ENCODE data around the gene FKBP5.
"Not testable (repeated sequence)": the region's sequence is repeated elsewhere in the genome, so short reads cannot be mapped to it uniquely, and the experiment has no call there.

The FKBP5 gene

DNA sequence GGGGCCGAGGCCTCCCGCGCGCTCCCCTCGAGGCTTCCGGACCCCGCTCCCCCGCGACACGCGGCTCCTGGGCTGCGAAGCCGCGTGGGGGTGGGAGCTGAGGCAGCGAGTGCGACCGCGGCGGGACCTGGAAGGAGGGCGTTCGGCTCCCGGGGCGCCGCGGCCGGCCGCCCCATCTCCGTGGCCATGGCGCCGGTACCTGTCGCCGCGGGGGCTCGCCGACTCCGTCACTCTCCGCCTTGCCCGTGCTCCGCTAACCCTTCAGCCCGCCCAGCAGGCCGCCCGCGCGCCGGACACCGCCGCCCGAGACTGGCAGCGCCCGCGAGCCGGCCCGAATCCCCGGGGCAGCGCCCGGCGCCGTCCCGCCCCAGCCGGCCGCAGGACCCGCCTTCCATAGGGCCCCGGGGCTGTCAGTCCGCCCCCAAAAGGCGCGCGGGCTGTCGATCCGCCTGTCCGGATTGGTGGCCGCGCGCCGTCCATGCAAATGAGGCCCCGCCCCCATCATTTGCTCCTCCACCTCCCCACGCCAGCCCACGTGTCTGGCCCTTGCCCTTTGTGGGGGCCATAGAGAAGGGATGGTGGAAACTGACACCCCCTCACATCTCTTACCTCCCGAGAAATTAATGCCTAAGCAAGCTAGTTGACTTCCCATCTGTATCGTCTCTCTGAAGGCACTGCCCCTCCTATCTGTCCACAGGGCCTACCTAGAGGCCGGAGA, at the start of gene FKBP5:
Gene FKBP5 (minus strand): TSS at position 311 of the 718 bp plus-strand sequence. CDS start 46,091 bp downstream, outside the sequence.
- DNase-seq (ENCODE audit: low read depth): peak; percentile 82

DNA sequence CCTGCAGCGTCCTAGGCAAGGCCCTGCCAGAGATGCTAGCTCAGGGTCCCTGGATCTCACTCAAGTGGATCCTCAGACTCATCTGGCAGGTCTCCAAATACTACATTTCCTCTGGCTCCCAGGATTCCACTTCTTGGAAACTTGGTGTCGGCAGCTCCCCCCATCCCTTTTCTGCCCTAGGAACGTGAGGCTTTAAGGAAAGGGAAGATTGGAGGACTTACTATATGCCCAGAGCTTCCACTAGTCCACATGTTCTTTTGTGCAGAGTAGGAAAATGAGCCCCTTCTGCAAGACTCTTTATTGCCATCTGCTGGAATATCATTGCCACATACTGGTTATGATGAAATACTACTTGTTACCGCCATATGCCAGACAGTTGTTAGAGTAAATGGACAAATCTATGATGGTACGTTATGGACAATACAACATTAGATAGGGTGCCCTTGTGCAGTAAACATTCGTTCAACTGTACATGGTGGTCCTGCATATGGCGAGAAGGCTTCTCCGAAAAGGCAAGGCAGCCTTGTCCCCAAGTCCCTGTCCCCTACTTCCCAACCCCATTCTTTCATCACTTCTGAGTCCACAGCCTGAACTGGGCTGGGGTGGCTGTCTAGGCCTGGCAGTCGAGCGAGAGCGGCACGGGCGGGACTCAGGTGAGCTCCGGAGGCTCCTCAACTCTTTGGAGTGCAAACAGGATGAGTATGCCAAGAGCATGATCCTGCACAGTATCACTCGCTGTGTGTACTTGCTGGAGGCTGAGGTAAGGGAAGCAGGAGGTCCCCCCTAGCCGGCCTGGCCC, 48.9 kb upstream of the FKBP5 start:
- no peak for DNase-seq (ENCODE audit: low read depth)

DNA sequence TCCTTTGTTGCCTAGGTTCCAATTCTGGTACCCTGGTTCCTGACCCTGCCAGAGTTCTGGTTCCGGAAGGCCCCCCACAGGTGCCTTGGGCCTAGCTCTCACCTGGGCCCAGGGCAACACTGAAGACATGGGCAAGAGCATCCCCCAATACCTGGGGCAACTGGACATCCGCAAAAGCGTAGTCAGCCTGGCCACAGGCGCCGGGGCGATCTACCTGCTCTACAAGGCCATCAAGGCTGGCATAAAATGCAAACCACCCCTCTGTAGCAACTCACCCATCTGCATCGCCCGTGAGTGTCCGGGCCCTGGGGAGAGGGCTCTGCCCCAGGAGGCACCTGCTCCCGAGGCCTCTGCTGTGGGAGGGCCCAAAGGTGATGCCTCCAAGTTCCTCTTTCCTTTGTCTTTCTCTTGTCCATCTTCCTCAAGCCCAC, 48.3 kb upstream of the FKBP5 start, which contains the start of gene ARMC12:
Gene ARMC12 (plus strand): TSS at position 51 of the 431 bp plus-strand sequence. CDS start 77 bp downstream, at position 128.
- DNase-seq (ENCODE audit: low read depth): no peak

DNA sequence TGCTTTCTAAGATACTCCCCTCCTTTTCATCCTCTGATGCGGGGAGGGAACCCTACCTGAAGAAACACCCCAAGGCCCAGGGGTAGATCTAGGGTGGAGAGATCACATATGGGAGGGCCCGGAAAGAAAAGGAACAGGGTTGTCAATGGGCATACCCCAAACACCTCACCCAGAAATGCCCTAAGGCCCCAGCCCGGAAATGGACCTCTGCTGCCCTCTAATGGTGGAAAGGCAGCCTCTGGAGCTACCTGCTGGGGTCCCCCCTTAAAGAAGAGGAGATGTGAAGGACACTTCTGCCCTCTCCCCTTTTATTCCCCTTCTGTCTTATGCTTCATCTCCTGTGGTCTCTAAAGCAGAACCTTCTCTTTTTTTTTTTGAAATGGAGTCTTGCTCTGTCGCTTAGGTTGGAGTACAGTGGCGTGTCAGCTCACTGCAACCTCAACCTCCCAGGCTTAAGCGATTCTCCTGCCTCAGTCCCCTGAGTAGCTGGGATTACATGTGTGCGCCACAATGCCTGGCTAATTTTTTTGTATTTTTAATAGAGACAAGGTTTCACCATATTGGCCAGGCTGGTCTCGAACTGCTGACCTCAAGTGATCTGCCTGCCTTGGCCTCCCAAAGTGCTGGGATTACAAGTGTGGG, 47.7 kb upstream of the FKBP5 start:
- peak; percentile 69 for DNase-seq (ENCODE audit: low read depth)

DNA sequence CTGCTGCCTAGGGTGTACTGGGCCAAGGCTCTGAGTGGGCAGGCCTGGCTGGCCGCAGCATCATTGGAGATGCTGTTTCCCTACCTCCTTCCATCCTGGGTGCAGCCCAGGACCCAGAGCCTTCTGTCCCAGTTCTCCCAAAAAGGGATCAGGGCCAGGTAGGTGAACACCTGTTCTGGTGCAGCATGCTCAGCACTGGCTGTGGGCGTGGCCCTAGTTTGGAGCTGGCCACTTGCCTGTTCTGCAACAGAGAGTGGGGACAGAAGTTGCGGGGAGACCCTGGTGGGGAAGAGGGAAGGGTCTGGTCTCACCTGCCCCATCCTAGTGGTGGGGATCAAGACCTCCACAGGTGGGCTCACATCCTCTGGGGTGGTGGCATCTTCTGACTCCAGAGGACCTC, 46.7 kb upstream of the FKBP5 start:
- DNase-seq (ENCODE audit: low read depth): no peak

DNA sequence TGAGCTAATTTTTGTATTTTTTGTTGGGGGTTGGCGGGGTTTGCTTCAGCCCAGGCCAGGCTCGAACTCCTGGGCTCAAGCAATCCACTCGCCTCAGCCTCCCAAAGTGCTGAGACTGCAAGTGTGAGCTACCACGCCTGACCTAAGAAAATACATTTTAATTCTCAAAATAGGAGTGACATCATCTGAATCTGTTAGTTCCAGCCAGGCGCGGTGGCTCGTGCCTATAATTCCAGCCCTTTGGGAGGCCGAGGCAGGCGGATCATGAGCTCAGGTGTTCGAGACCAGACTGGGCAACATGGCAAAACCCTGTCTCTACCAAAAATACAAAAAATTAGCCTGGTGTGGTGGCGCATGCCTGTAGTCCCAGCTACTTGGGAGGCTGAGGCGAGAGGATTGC, 45.6 kb upstream of the FKBP5 start:
- not testable (repeated sequence) for DNase-seq (ENCODE audit: low read depth)

DNA sequence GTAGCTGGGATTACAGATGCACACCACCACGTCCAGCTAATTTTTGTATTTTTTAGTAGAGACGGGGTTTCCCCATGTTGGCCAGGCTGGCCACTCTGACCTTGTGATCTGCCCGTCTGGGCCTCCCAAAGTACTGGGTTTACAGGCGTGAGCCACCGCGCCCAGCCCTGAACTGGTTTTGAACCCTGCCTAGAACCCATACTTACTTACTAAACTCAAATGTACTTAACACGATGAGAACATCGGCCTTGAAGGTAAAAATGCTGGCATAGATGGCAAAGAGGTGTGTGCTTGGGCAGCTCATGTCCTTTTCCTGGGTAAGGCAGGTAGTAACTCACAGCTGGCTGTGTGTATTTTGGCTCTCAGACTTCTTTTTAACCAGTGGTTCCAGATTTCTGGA, 44.9 kb upstream of the FKBP5 start:
- DNase-seq (ENCODE audit: low read depth): no peak

DNA sequence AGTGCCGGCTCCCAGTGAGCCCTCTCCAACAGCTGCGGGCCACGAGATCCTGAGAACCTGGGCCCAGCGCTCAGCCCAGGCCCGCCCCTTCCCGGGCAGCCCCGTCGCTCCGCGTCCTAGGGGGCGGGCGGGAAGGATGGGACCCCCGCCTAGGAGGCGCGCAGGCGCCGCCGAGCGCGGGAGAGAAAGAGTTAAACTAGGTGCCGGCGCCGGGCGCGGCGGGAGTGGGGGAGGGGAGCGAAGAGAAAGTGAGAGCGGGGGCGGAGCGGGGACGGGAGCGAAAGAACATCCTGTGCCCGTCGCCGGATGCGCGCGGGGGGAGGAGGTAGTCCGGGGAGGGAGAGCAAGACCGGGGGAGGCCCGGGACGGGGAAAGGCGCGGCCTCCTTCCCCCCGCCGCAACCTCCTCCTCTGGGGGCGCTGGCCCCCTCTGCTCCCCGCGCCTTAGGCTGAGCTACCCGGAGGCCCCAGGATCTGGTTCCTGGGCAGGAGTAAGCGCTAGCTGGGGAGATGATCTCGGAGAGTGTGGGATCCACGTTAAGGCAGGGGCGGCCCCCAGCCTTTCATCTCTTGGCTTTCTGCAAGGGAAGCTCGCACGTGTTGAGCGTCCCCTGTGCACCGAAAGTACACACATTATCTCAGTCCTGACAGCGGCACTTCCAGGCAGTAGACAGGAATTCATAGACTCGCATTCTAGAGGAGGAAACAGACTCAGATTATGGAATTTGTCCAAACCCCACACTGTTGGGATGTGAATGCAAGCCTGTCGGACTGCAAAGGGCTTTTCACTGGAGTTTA, 43.2 kb upstream of the FKBP5 start:
- peak; percentile 90 for DNase-seq (ENCODE audit: low read depth)

DNA sequence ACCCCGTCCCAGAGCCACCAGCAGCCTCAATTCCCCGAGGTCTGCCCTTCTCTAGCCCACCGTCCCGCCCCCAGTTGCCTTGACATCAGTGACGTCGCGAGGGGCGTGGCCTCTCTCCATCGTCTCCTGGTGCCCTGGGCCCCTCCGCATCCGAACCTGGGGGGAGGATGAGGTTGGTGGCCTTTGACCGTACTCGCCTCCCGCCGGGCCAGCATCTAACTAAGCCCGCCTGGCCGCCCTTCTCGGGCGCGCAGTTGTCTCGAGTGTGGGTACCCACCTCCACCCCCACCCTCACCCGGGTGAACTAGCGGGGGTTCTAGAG, 42.7 kb upstream of the FKBP5 start:
- DNase-seq (ENCODE audit: low read depth): peak; percentile 82

DNA sequence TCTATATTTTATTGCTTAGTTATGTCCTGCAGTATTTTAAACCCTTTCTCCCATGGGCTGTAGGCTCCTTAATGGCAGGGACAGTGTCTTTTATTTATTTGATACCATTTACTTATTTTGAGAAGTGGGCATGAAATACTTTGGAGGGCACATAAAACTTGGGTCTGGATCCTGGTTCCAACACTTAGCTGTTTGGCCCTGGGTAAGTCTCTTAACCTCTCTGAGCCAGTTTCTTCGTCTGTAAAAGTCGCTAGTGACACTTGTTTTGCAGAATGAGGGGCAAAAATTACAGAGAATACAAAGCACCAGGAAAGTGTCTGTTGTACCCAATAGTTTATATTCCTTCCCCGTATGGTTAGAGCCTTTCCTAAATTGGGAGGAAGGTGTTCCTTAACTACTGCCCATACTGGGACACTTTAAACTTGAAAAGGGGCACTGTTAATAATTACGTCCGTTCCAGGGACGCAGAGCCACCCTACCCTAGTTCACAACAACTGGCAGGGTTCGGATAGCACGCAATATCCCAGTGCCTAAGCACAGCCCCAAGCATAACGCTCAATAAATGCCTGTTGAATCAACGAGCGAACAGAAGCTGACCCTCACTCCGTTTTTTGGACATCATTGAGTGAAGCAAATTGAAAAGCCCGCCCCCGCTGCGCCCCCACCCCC, 42.2 kb upstream of the FKBP5 start:
- DNase-seq (ENCODE audit: low read depth): no peak

DNA sequence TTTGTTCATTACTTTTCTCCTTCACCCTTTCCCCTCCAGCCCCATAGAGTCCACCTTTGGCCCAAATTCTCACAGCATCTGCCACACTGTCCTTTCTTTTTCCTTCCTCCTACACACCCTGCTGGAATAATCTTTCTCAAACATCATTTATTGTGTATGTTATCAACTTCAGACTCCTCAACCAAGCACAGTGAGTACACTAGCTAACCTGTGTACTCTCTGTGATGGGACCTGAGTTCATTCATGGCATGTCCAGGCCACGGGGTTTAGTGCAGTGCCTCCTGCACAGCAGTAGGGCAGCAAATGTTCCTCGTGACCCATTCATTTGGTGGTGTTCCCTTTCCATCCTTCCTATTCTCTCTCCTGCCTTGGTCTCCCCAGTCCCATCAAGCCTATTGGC, 41.0 kb upstream of the FKBP5 start:
- no peak for DNase-seq (ENCODE audit: low read depth)

DNA sequence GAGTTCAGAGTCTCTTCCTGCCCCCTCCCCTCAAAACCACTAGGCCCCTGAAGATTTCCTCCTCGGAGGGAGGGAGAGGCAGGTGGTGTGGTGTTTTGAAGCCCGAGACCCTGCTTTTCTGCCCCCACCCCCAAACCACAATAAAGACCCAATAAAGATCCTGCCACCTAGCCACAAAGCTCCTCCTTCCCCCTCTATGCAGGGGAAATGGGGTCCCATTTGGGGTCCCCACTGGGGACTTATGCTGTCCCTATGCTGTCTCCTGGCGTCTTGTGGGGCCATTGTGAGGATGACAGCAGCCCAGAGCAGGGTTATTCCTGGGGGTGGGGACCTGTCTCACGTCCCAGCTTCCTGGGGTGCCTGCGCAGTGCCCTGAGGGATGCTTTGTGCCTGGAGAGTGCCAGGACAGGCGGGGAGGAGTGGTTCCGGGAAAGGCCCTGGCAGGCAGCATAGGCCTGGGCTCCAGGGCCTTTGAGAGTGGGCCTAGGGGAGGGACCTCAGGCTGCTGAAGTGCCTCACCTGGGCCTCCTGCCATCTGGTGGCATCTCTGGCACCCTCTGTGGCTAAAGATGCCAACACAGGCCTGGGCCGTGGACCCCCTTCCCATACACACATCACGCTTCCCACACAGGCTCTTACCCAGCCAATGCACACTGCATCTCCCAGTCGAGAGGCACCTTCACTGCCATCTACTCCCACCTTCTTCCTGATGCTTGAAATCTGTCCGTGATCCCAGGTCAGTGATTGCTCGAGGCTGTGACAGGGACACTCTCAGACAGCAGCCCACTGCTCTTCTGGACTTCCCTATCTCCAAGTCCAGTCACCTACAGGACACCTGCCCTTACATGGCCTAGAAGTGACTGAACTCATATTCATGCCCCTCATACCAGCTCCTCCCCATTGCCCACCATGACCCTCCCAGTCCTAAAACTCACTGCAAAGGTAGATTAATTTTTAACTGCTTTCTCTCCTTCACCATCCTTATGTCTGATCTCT, 40.3 kb upstream of the FKBP5 start:
- DNase-seq (ENCODE audit: low read depth): no peak

DNA sequence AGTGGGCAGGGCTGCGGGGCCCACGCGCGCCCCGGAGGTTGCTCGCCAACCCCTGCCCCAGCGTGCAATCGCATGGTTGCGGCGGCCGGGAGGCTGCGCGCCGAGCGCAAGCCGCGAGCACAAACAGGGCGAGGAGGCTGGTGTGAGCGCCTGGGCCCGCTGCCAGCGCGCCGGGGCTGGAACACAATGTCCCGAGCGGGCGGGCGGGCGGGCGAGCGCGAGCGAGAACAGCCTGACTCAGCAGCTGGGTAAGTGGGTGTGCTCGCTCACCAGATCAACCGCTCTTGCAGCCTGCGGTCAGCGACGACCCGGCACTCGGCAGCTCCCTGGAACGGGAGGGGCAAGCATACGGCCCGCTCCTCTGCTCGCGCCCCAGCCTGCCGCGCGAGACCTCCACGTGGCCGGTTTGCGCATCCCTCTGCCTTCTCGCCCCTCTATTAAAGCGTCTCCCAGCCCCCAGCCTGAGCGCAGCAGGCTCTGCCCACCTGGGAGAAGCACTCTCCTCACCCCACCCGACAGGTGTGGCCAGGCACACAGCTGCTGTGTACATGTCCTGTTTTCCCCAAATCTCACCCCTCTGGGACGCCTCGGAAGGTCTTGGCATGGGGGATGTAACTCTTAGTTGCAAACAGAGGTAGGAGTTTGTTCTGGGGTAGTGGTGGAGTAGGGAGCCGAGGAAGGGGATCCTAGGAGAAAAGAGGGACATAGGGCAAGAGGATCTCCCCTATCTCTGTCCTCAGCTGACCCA, 39.4 kb upstream of the FKBP5 start:
- DNase-seq (ENCODE audit: low read depth): peak; percentile 83

DNA sequence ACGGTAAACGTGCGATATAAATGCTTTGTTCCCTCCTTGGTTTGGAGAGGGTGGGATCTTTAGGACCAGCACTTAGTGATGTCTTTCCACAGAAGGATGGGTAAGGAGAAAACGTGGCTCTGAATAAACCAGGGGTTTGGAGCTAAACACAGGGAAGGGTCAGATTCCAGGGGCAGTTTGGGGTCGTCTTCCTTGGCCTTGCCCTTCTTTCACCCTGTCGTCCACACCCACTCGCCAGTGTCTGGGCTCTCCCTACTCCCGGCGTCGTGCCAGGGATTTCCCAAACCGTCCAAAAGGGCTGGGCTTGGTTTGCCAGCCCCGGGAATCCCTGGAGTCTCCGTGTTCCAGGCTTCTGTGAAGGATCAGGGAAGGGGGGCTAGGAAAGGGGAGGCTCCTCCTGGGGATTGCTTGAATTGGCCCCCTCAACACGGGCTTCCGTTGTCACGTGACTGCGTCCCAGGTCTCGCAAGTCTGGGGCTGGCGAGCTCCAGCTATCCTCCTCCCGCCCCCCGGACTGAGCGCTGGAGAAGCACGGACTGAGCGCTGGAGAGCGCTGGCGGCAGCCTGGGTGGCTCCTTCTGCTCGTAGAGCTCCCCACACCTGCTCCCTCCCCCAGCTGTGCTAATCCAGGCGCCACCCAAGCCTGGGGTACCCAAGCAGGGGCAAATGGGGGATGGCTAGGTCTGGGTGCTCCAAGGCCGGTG, 38.7 kb upstream of the FKBP5 start:
- no peak for DNase-seq (ENCODE audit: low read depth)

DNA sequence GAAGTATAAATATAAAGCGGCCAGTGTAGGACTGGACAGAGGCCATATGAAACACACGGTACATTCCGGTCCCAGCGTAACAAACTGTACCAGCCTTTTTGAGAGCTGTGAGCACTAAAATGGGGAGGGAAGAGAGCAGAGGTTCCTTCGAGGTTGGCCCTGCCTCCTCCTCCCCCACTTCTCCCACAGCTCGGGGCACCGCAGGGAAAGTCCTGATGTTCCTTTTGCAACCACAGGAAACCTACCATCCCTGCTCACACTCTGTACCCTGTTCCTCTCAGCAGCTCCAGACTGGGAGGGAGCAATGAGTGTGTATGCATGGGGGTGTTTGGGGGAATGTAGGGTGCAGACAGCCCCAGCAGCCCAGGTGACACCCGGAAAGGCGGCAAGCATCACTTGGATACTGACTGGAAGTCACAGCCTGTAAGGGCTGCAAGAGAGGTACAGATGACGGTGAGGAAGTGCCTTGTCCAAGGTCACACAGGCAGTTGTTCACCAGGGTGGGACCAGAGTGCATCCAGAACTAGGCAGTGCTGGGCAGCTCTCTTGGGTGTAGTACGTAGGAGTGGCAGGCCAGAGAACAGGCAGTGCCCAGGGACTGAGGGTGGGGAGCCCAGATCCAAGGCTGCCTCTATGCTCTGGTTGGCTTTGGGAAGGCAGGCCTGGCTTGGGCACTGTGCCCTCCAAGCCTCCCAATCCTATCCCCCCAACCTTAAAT, 37.2 kb upstream of the FKBP5 start:
- DNase-seq (ENCODE audit: low read depth): no peak

DNA sequence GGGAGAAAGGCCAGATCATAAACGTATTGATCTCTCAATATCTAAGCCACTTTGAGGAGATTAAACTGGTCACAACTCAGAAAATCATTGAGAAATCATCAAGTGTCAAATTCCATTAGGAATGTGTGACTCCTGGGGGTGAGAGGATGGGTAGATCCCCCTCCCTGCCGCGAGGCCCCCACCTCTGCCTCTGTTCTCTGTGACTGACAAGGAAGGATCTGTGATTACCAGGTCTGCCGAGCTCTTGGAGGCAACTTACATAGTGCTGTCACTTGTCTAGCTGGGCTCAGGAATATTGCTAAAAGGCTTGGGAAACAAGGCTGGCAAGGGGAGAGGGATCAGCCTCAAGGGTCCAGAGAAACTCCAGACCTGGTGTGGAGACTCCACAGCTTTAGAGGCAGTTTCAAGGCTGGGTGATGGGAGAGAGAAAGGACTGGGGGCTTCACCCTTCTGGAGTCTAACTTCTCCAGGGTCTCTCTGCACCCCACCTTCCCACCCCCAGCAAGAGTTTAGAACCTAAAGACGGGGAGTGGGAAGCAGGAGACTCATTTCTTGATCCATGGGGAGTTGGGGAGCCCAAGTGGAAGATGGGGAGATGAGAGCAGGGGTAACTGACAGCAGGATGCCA, 36.5 kb upstream of the FKBP5 start:
- no peak for DNase-seq (ENCODE audit: low read depth)

DNA sequence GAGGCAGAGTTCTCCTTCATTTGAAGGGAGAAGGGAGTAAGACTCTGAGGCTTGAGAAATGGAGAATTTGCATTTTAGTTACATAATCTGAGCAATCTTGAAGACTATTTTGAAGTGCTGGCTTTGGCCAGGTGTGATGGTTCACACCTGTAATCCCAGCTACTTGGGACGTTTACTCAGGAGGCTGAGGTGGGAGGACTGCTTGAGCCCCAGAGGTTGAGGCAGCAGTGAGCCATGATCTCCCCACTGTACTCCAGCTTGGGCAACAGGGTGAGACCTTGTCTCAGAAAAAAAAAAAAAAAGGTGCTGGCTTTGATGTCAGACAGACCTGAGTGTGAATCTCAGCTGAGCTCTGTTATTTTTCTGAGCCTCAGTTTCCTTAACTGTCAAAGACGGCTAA, 35.8 kb upstream of the FKBP5 start:
- no peak for DNase-seq (ENCODE audit: low read depth)

DNA sequence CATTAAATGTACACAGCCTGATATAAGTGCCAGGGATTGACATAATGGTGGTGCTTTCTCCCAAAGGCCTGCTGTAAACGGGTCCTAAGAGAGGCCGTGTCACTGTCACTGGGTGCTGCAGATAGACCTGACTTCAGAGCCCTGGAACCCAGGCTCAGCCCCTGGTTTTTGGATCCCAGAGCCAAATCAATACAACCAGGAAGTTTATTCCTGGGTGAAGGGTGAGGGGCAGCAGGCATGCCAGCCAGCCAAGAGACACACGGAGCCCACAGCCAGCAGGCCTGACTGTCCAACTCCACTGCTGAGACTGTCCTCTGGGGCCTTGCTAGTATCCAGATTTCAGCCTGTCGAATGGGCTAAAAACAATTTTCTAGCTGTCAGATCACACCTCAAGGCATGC, 35.3 kb upstream of the FKBP5 start:
- DNase-seq (ENCODE audit: low read depth): no peak
